ENCODE results near the gene SLC6A20. TPM values are rescaled to one million over a fixed set of nuclear protein-coding genes. Genes with fewer than 3 reads are reported as not detected.

SLC6A20 gene
- total RNA-seq, 1 experiment from 2014 or later = not detected

DNA sequence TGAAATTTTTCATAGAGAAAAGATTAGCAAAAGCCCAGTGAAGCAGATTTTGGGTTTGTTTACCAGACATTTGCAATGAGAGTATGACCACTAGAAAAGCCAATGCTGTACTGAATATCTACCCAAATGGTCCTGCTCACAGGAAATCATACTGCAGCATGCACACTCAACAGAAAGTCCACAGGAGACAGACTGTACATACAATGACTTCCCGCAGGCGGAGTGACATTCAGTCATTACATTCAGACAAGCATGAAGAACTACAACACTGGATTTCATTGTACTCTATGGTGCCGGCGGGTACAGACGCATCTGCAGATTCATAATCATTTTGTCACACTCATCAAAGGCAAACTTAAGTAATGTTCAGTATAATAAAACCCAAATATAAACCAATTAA lies 33.8 kb upstream of the SLC6A20 start:
- Histone ChIP-seq H3K9me2 (replicated peaks; ENCODE audit: insufficient read depth, low read length) (no peaks in the 10 kb centered on the region), H3K27me3 (ENCODE audit: low read length) (no peaks in the 10 kb centered on the region), H4K20me1 (ENCODE audit: insufficient read depth, low read depth, low read length) (no peaks in the 10 kb centered on the region), H3K36me3 (ENCODE audit: insufficient read depth, low read length) (no peaks in the 10 kb centered on the region), H3K27ac (ENCODE audit: low read length) (no peak overlapping the region), H3K4me3 (ENCODE audit: low read length) (no peak overlapping the region), H3K9me3 (ENCODE audit: low read length) (no peaks in the 10 kb centered on the region), H3K9ac (ENCODE audit: low read length) (no peak overlapping the region), H3K4me1 (ENCODE audit: low read length) (no peaks in the 10 kb centered on the region), H2AFZ (ENCODE audit: low read length) (no peak overlapping the region), H3K79me2 (ENCODE audit: low read length) (no peaks in the 10 kb centered on the region), H3K4me2 (ENCODE audit: low read depth, low read length, poor library complexity, severe bottlenecking) (no peak overlapping the region)
- DNase-seq = no peak

DNA sequence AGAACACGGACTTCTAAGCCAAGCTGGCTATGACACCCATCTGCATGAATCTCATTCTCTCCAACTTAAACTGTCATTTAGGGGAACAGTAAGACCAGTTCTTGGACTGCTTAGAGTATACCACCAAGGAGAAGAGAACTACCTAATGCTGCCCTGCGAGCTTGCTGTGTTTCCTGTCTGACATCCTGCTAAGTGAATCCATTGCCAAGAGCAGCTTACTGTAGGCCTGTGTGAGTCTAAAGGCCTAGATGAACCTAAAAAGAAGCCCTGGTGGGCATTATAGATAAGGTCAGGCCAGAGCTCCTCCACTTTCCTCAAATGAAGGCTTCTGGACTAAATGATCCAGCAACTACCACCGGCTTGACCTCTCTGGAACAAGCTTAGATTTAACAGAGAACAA lies 30.6 kb upstream of the SLC6A20 start:
- Histone ChIP-seq H3K9ac (ENCODE audit: low read length) (no peak overlapping the region), H3K27me3 (ENCODE audit: low read length) (no peaks in the 10 kb centered on the region), H2AFZ (ENCODE audit: low read length) (no peak overlapping the region), H3K9me2 (replicated peaks; ENCODE audit: insufficient read depth, low read length) (no peaks in the 10 kb centered on the region), H3K79me2 (ENCODE audit: low read length) (no peaks in the 10 kb centered on the region), H3K4me3 (ENCODE audit: low read length) (no peak overlapping the region), H3K36me3 (ENCODE audit: insufficient read depth, low read length) (no peaks in the 10 kb centered on the region), H3K4me2 (ENCODE audit: low read depth, low read length, poor library complexity, severe bottlenecking) (no peak overlapping the region), H4K20me1 (ENCODE audit: insufficient read depth, low read depth, low read length) (no peaks in the 10 kb centered on the region), H3K27ac (ENCODE audit: low read length) (no peak overlapping the region), H3K9me3 (ENCODE audit: low read length) (no peaks in the 10 kb centered on the region), H3K4me1 (ENCODE audit: low read length) (no peaks in the 10 kb centered on the region)
- no peak for DNase-seq

- Histone ChIP-seq H3K9me2 (replicated peaks; ENCODE audit: insufficient read depth, low read length) (no peaks in the 10 kb centered on the region), H3K4me3 (ENCODE audit: low read length) (no peak overlapping the region), H3K4me2 (ENCODE audit: low read depth, low read length, poor library complexity, severe bottlenecking) (no peak overlapping the region), H3K27me3 (ENCODE audit: low read length) (no peaks in the 10 kb centered on the region), H3K36me3 (ENCODE audit: insufficient read depth, low read length) (no peaks in the 10 kb centered on the region), H3K9me3 (ENCODE audit: low read length) (no peaks in the 10 kb centered on the region), H3K4me1 (ENCODE audit: low read length) (no peaks in the 10 kb centered on the region), H2AFZ (ENCODE audit: low read length) (no peak overlapping the region), H4K20me1 (ENCODE audit: insufficient read depth, low read depth, low read length) (no peaks in the 10 kb centered on the region), H3K9ac (ENCODE audit: low read length) (no peak overlapping the region), H3K27ac (ENCODE audit: low read length) (no peak overlapping the region), H3K79me2 (ENCODE audit: low read length) (no peaks in the 10 kb centered on the region)
- DNase-seq = no peak
These were observed 30.0 kb upstream of the SLC6A20 start for GRCh38 chr3:45826321-45826720.

DNA sequence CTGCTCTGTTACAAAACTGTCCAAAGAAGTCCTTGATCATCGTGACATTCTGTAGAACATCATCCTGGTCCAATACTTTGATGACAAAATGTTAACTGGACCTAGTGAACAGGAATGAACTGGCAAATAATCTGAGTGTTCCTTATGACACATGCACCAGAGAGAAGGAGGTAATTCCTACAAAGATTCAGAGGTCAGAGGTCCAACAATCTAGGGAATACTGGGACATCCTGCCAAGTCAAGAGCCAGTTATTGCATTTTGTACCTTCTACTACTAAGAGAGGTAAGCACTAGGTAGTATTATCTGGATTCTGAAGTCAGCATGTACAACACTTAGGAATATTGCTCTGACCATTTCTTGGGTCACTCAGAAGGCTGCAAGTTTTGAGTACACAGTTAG lies 24.8 kb upstream of the SLC6A20 start:
- Histone ChIP-seq H3K4me1 (ENCODE audit: low read length) (no peaks in the 10 kb centered on the region), H3K4me3 (ENCODE audit: low read length) (no peak overlapping the region), H2AFZ (ENCODE audit: low read length) (no peak overlapping the region), H3K79me2 (ENCODE audit: low read length) (no peaks in the 10 kb centered on the region), H3K27ac (ENCODE audit: low read length) (no peak overlapping the region), H4K20me1 (ENCODE audit: insufficient read depth, low read depth, low read length) (no peaks in the 10 kb centered on the region), H3K9me3 (ENCODE audit: low read length) (no peaks in the 10 kb centered on the region), H3K9me2 (replicated peaks; ENCODE audit: insufficient read depth, low read length) (no peaks in the 10 kb centered on the region), H3K9ac (ENCODE audit: low read length) (no peak overlapping the region), H3K4me2 (ENCODE audit: low read depth, low read length, poor library complexity, severe bottlenecking) (no peak overlapping the region), H3K27me3 (ENCODE audit: low read length) (no peaks in the 10 kb centered on the region), H3K36me3 (ENCODE audit: insufficient read depth, low read length) (no peaks in the 10 kb centered on the region)
- no peak for DNase-seq

GRCh38 chr3:45819543-45819942 lies 23.2 kb upstream of the SLC6A20 start:
- no peaks in the 10 kb centered on the region for H3K27me3 ChIP-seq (ENCODE audit: low read length)
- H2AFZ ChIP-seq (ENCODE audit: low read length) = no peak overlapping the region
- H3K9ac ChIP-seq (ENCODE audit: low read length) = no peak overlapping the region
- no peaks in the 10 kb centered on the region for H3K79me2 ChIP-seq (ENCODE audit: low read length)
- no peaks in the 10 kb centered on the region for H3K9me3 ChIP-seq (ENCODE audit: low read length)
- H3K36me3 ChIP-seq (ENCODE audit: insufficient read depth, low read length) = no peaks in the 10 kb centered on the region
- no peak overlapping the region for H3K4me3 ChIP-seq (ENCODE audit: low read length)
- no peaks in the 10 kb centered on the region for H4K20me1 ChIP-seq (ENCODE audit: insufficient read depth, low read depth, low read length)
- H3K9me2 ChIP-seq (replicated peaks; ENCODE audit: insufficient read depth, low read length) = no peaks in the 10 kb centered on the region
- no peak overlapping the region for H3K27ac ChIP-seq (ENCODE audit: low read length)
- DNase-seq = no peak
- H3K4me2 ChIP-seq (ENCODE audit: low read depth, low read length, poor library complexity, severe bottlenecking) = no peak overlapping the region
- H3K4me1 ChIP-seq (ENCODE audit: low read length) = no peaks in the 10 kb centered on the region

GRCh38 chr3:45817831-45818522 lies 21.6 kb upstream of the SLC6A20 start:
- H3K36me3 ChIP-seq (ENCODE audit: insufficient read depth, low read length) = no peaks in the 10 kb centered on the region
- no peak overlapping the region for H2AFZ ChIP-seq (ENCODE audit: low read length)
- H3K4me3 ChIP-seq (ENCODE audit: low read length) = no peak overlapping the region
- no peak overlapping the region for H3K27ac ChIP-seq (ENCODE audit: low read length)
- no peaks in the 10 kb centered on the region for H3K27me3 ChIP-seq (ENCODE audit: low read length)
- no peaks in the 10 kb centered on the region for H4K20me1 ChIP-seq (ENCODE audit: insufficient read depth, low read depth, low read length)
- no peaks in the 10 kb centered on the region for H3K4me1 ChIP-seq (ENCODE audit: low read length)
- no peaks in the 10 kb centered on the region for H3K79me2 ChIP-seq (ENCODE audit: low read length)
- H3K9me2 ChIP-seq (replicated peaks; ENCODE audit: insufficient read depth, low read length) = no peaks in the 10 kb centered on the region
- H3K9ac ChIP-seq (ENCODE audit: low read length) = no peak overlapping the region
- H3K4me2 ChIP-seq (ENCODE audit: low read depth, low read length, poor library complexity, severe bottlenecking) = no peak overlapping the region
- H3K9me3 ChIP-seq (ENCODE audit: low read length) = no peaks in the 10 kb centered on the region
- DNase-seq = no peak

DNA sequence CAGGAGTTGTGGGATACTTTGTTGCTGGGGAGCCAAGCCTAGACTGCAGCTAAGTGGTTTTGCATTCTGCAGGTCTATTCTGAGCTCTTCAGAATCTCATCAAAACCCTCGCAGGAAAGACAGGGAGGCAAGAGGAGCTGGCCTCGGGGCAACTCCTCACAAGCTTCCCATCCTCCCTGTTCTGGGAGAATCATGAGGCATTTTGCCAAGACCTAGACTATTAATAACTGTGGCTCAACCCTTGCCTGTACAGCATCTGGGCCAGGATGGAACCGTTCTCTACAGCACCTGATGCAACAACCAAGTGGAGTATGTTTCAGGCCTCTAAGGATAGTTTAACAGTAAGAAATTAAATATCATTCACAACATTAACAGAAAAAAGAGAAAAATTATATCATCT lies 20.2 kb upstream of the SLC6A20 start:
- DNase-seq = no peak
- Histone ChIP-seq H3K36me3 (ENCODE audit: insufficient read depth, low read length) (no peaks in the 10 kb centered on the region), H3K79me2 (ENCODE audit: low read length) (no peaks in the 10 kb centered on the region), H3K27ac (ENCODE audit: low read length) (no peak overlapping the region), H3K4me1 (ENCODE audit: low read length) (no peaks in the 10 kb centered on the region), H3K9ac (ENCODE audit: low read length) (no peak overlapping the region), H3K9me2 (replicated peaks; ENCODE audit: insufficient read depth, low read length) (no peaks in the 10 kb centered on the region), H3K27me3 (ENCODE audit: low read length) (no peaks in the 10 kb centered on the region), H2AFZ (ENCODE audit: low read length) (no peak overlapping the region), H3K9me3 (ENCODE audit: low read length) (no peaks in the 10 kb centered on the region), H3K4me3 (ENCODE audit: low read length) (no peak overlapping the region), H3K4me2 (ENCODE audit: low read depth, low read length, poor library complexity, severe bottlenecking) (no peak overlapping the region), H4K20me1 (ENCODE audit: insufficient read depth, low read depth, low read length) (no peaks in the 10 kb centered on the region)

DNA sequence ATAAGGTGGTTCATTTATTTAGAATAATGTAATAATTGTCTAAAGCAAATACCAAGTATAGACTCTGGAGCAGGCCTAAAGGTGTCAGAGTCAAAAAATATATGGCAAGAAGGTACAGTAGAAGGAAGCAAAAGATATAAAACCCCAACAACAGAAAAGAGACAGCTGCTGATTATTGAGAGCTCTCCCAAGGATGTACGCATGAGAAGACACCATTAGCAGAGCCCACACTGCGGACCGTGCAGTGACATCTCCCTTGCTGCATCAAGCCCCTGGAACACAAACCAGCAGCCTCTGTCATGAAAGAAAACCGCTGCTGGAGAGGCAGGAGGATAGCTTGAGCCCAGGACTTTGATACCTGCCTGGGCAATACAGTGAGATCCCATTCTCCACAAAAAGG lies 18.0 kb upstream of the SLC6A20 start:
- Histone ChIP-seq H3K79me2 (ENCODE audit: low read length) (no peaks in the 10 kb centered on the region), H3K9me2 (replicated peaks; ENCODE audit: insufficient read depth, low read length) (no peaks in the 10 kb centered on the region), H3K9ac (ENCODE audit: low read length) (no peak overlapping the region), H4K20me1 (ENCODE audit: insufficient read depth, low read depth, low read length) (no peaks in the 10 kb centered on the region), H3K27me3 (ENCODE audit: low read length) (no peaks in the 10 kb centered on the region), H3K4me3 (ENCODE audit: low read length) (no peak overlapping the region), H3K4me1 (ENCODE audit: low read length) (no peaks in the 10 kb centered on the region), H3K27ac (ENCODE audit: low read length) (no peak overlapping the region), H2AFZ (ENCODE audit: low read length) (no peak overlapping the region), H3K9me3 (ENCODE audit: low read length) (no peaks in the 10 kb centered on the region), H3K4me2 (ENCODE audit: low read depth, low read length, poor library complexity, severe bottlenecking) (no peak overlapping the region), H3K36me3 (ENCODE audit: insufficient read depth, low read length) (no peaks in the 10 kb centered on the region)
- no peak for DNase-seq
